SK-N-SH treated with all-trans-retinoic acid at 6 μM for 48 hours (cell line): ENCODE data around the gene AMER2.

Experiments used
- ARNTL ChIP-seq: fragments of 450-650 bp; formaldehyde crosslinking; IDR thresholded peaks from 2 replicates; pipeline ENCODE4 v1.5.0; 2020; ENCODE audit warnings: low read depth, mild to moderate bottlenecking, moderate library complexity, borderline replicate concordance
- ZNF70 ChIP-seq: fragments of 450-650 bp; formaldehyde crosslinking; IDR thresholded peaks from 2 replicates; pipeline ENCODE4 v1.5.0; 2020; ENCODE audit warnings: mild to moderate bottlenecking, moderate library complexity
- TF ChIP-seq, protein P1 (sequence below): fragments of 250-450 bp; sonication (Bioruptor Pico); IDR thresholded peaks from 2 replicates; pipeline ENCODE4 v1.8.0; 2020; ENCODE audit warnings: mild to moderate bottlenecking, moderate library complexity, borderline replicate concordance
- TF ChIP-seq, protein P2 (sequence below): fragments of 250-450 bp; sonication (Bioruptor Pico); IDR thresholded peaks from 2 replicates; pipeline ENCODE4 v1.5.0; 2020; ENCODE audit warnings: mild to moderate bottlenecking, moderate library complexity

DNA sequence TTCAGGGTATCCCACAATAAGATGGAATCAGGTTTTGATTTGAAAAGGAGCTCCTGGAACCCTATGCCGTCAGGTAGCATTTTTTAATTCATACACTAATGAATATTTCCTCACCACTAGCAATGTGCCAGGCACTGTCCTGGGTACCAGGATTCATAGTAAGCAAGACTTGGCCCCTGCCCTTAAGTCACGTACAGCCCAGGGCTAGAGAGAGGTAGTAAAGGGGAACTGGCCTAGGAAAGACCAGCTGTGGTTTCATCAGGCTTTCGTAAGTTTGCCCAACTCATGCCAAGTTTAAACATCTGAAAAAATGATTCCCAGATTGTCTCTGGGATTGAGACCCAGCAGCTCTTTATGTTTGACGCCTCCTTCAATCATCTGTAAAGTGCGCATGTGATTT is 45.9 kb upstream of the AMER2 start:
- TF ChIP-seq ZNF70 (CRISPR knock-in tag) (no peak), ARNTL (CRISPR knock-in tag) (no peak)
- TF ChIP-seq, protein P1, sequence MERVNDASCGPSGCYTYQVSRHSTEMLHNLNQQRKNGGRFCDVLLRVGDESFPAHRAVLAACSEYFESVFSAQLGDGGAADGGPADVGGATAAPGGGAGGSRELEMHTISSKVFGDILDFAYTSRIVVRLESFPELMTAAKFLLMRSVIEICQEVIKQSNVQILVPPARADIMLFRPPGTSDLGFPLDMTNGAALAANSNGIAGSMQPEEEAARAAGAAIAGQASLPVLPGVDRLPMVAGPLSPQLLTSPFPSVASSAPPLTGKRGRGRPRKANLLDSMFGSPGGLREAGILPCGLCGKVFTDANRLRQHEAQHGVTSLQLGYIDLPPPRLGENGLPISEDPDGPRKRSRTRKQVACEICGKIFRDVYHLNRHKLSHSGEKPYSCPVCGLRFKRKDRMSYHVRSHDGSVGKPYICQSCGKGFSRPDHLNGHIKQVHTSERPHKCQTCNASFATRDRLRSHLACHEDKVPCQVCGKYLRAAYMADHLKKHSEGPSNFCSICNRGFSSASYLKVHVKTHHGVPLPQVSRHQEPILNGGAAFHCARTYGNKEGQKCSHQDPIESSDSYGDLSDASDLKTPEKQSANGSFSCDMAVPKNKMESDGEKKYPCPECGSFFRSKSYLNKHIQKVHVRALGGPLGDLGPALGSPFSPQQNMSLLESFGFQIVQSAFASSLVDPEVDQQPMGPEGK (CRISPR knock-in tag), result no peak
- TF ChIP-seq, protein P2, sequence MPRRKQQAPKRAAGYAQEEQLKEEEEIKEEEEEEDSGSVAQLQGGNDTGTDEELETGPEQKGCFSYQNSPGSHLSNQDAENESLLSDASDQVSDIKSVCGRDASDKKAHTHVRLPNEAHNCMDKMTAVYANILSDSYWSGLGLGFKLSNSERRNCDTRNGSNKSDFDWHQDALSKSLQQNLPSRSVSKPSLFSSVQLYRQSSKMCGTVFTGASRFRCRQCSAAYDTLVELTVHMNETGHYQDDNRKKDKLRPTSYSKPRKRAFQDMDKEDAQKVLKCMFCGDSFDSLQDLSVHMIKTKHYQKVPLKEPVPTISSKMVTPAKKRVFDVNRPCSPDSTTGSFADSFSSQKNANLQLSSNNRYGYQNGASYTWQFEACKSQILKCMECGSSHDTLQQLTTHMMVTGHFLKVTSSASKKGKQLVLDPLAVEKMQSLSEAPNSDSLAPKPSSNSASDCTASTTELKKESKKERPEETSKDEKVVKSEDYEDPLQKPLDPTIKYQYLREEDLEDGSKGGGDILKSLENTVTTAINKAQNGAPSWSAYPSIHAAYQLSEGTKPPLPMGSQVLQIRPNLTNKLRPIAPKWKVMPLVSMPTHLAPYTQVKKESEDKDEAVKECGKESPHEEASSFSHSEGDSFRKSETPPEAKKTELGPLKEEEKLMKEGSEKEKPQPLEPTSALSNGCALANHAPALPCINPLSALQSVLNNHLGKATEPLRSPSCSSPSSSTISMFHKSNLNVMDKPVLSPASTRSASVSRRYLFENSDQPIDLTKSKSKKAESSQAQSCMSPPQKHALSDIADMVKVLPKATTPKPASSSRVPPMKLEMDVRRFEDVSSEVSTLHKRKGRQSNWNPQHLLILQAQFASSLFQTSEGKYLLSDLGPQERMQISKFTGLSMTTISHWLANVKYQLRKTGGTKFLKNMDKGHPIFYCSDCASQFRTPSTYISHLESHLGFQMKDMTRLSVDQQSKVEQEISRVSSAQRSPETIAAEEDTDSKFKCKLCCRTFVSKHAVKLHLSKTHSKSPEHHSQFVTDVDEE, result no peak
